ENCODE measurements around the gene GOT2.
"Not testable (repeated sequence)": the region's sequence is repeated elsewhere in the genome, so short reads cannot be mapped to it uniquely, and the experiment has no call there.

Gene GOT2

GRCh38 chr16:58733671-58734458 is at the start of gene GOT2:
GOT2 (minus strand) TSS chr16:58734316; CDS start chr16:58734228, 88 bp downstream.
- peak; percentile 41 to 48 for DNase-seq (ENCODE audit: low read depth in 2 of 2)

GRCh38 chr16:58779291-58779690 is 45.2 kb upstream of the GOT2 start:
- not testable (repeated sequence) for DNase-seq (ENCODE audit: low read depth in 2 of 2)

GRCh38 chr16:58773870-58774269 is 39.8 kb upstream of the GOT2 start:
- no peak for DNase-seq (ENCODE audit: low read depth in 2 of 2)

- no peak for DNase-seq (ENCODE audit: low read depth in 2 of 2)
These were observed 34.0 kb upstream of the GOT2 start for GRCh38 chr16:58768145-58768544.

GRCh38 chr16:58767581-58767980 is 33.5 kb upstream of the GOT2 start:
- no peak for DNase-seq (ENCODE audit: low read depth in 2 of 2)

- DNase-seq (ENCODE audit: low read depth in 2 of 2): no peak
These were observed 22.7 kb upstream of the GOT2 start for GRCh38 chr16:58756650-58757332.

GRCh38 chr16:58755989-58756649 is 22.0 kb upstream of the GOT2 start:
- DNase-seq (ENCODE audit: low read depth in 2 of 2): peak in 1 of 2 experiments; percentile 21

GRCh38 chr16:58753711-58754134 is 19.6 kb upstream of the GOT2 start:
- no peak for DNase-seq (ENCODE audit: low read depth in 2 of 2)

- DNase-seq (ENCODE audit: low read depth in 2 of 2): no peak
These were observed 10.4 kb upstream of the GOT2 start for GRCh38 chr16:58744497-58744896.

GRCh38 chr16:58741976-58742375 is 7.9 kb upstream of the GOT2 start:
- DNase-seq (ENCODE audit: low read depth in 2 of 2): no peak

- no peak for DNase-seq (ENCODE audit: low read depth in 2 of 2)
These were observed 7.0 kb upstream of the GOT2 start for GRCh38 chr16:58741166-58741565.

GRCh38 chr16:58738672-58739296 is 4.7 kb upstream of the GOT2 start:
- DNase-seq (ENCODE audit: low read depth in 2 of 2): no peak

GRCh38 chr16:58736341-58736740 is 2.2 kb upstream of the GOT2 start:
- not testable (repeated sequence) for DNase-seq (ENCODE audit: low read depth in 2 of 2)

- DNase-seq (ENCODE audit: low read depth in 2 of 2): no peak
These were observed 307 bp upstream of the GOT2 start for GRCh38 chr16:58734459-58734787.

GRCh38 chr16:58733248-58733670 is 857 bp downstream of the GOT2 start:
- DNase-seq (ENCODE audit: low read depth in 2 of 2): no peak

- no peak for DNase-seq (ENCODE audit: low read depth in 2 of 2)
These were observed 1.4 kb downstream of the GOT2 start for GRCh38 chr16:58732545-58733247.

- no peak for DNase-seq (ENCODE audit: low read depth in 2 of 2)
These were observed 3.3 kb downstream of the GOT2 start for GRCh38 chr16:58730724-58731370.

- no peak for DNase-seq (ENCODE audit: low read depth in 2 of 2)
These were observed 6.1 kb downstream of the GOT2 start for GRCh38 chr16:58727796-58728568.

GRCh38 chr16:58727028-58727781 is 6.9 kb downstream of the GOT2 start:
- no peak for DNase-seq (ENCODE audit: low read depth in 2 of 2)

- no peak for DNase-seq (ENCODE audit: low read depth in 2 of 2)
These were observed 11.0 kb downstream of the GOT2 start for GRCh38 chr16:58723109-58723508.

All from fibroblast of skin of left biceps (primary cell).